Measurements from ENCODE around the gene AZIN2. TPM values are rescaled to one million over a fixed set of nuclear protein-coding genes. Genes with fewer than 3 reads are reported as not detected.

The AZIN2 gene
- total and polyA plus RNA-seq, 2 of the 8 experiments (the other 6 are each of a cell fraction or from before 2014, with no cell fraction given): 0.22 to 0.91 TPM

GRCh38 chr1:33082575-33083108 is 1.7 kb downstream of the AZIN2 start (continued):
- no peak for TF ChIP-seq CTBP2 (IDR thresholded peaks at IDR 0.05; ENCODE audit: borderline replicate concordance, insufficient read depth, insufficient read length, low read length)
- no peak for TF ChIP-seq CBX5 (IDR thresholded peaks at IDR 0.05; ENCODE audit: low read depth, low read length)
- TF ChIP-seq TEAD4 (IDR thresholded peaks at IDR 0.05; ENCODE audit: low read depth, low read length): no peak
- TF ChIP-seq, protein P1, sequence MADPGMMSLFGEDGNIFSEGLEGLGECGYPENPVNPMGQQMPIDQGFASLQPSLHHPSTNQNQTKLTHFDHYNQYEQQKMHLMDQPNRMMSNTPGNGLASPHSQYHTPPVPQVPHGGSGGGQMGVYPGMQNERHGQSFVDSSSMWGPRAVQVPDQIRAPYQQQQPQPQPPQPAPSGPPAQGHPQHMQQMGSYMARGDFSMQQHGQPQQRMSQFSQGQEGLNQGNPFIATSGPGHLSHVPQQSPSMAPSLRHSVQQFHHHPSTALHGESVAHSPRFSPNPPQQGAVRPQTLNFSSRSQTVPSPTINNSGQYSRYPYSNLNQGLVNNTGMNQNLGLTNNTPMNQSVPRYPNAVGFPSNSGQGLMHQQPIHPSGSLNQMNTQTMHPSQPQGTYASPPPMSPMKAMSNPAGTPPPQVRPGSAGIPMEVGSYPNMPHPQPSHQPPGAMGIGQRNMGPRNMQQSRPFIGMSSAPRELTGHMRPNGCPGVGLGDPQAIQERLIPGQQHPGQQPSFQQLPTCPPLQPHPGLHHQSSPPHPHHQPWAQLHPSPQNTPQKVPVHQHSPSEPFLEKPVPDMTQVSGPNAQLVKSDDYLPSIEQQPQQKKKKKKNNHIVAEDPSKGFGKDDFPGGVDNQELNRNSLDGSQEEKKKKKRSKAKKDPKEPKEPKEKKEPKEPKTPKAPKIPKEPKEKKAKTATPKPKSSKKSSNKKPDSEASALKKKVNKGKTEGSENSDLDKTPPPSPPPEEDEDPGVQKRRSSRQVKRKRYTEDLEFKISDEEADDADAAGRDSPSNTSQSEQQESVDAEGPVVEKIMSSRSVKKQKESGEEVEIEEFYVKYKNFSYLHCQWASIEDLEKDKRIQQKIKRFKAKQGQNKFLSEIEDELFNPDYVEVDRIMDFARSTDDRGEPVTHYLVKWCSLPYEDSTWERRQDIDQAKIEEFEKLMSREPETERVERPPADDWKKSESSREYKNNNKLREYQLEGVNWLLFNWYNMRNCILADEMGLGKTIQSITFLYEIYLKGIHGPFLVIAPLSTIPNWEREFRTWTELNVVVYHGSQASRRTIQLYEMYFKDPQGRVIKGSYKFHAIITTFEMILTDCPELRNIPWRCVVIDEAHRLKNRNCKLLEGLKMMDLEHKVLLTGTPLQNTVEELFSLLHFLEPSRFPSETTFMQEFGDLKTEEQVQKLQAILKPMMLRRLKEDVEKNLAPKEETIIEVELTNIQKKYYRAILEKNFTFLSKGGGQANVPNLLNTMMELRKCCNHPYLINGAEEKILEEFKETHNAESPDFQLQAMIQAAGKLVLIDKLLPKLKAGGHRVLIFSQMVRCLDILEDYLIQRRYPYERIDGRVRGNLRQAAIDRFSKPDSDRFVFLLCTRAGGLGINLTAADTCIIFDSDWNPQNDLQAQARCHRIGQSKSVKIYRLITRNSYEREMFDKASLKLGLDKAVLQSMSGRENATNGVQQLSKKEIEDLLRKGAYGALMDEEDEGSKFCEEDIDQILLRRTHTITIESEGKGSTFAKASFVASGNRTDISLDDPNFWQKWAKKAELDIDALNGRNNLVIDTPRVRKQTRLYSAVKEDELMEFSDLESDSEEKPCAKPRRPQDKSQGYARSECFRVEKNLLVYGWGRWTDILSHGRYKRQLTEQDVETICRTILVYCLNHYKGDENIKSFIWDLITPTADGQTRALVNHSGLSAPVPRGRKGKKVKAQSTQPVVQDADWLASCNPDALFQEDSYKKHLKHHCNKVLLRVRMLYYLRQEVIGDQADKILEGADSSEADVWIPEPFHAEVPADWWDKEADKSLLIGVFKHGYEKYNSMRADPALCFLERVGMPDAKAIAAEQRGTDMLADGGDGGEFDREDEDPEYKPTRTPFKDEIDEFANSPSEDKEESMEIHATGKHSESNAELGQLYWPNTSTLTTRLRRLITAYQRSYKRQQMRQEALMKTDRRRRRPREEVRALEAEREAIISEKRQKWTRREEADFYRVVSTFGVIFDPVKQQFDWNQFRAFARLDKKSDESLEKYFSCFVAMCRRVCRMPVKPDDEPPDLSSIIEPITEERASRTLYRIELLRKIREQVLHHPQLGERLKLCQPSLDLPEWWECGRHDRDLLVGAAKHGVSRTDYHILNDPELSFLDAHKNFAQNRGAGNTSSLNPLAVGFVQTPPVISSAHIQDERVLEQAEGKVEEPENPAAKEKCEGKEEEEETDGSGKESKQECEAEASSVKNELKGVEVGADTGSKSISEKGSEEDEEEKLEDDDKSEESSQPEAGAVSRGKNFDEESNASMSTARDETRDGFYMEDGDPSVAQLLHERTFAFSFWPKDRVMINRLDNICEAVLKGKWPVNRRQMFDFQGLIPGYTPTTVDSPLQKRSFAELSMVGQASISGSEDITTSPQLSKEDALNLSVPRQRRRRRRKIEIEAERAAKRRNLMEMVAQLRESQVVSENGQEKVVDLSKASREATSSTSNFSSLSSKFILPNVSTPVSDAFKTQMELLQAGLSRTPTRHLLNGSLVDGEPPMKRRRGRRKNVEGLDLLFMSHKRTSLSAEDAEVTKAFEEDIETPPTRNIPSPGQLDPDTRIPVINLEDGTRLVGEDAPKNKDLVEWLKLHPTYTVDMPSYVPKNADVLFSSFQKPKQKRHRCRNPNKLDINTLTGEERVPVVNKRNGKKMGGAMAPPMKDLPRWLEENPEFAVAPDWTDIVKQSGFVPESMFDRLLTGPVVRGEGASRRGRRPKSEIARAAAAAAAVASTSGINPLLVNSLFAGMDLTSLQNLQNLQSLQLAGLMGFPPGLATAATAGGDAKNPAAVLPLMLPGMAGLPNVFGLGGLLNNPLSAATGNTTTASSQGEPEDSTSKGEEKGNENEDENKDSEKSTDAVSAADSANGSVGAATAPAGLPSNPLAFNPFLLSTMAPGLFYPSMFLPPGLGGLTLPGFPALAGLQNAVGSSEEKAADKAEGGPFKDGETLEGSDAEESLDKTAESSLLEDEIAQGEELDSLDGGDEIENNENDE (IDR thresholded peaks at IDR 0.05; ENCODE audit: insufficient replicate concordance, low read length): no peak
- TF ChIP-seq RBBP5 (IDR thresholded peaks at IDR 0.05; ENCODE audit: borderline replicate concordance, low read depth, low read length): no peak
- no peak for TF ChIP-seq KDM1A (IDR thresholded peaks at IDR 0.05; ENCODE audit: borderline replicate concordance, low read length)
- TF ChIP-seq FOSL1 (IDR thresholded peaks at IDR 0.05; ENCODE audit: insufficient read depth, low read depth, low read length): no peak
- no peak for TF ChIP-seq BCL11A (IDR thresholded peaks at IDR 0.05; ENCODE audit: low read depth in 2 of 2, low read length in 2 of 2)
- no peak for TF ChIP-seq EP300 (IDR thresholded peaks at IDR 0.05; ENCODE audit: borderline replicate concordance in 1 of 2, low read depth in 2 of 2, low read length in 2 of 2)

Measured in H1 (cell line).